K562 (cell line): ENCODE measurements around the gene FARP2. TPM values are rescaled to one million over a fixed set of nuclear protein-coding genes. Genes with fewer than 3 reads are reported as not detected.
"Not testable (repeated sequence)": the region's sequence is repeated elsewhere in the genome, so short reads cannot be mapped to it uniquely, and the experiment has no call there.

Source experiments
- ATAC-seq: fragments of 200-7000 bp; cut with Tn5 transposase; 3 replicates; pipeline ENCODE4 v1.9.1; 2020; ENCODE audit warnings: moderate library complexity
- BruUV-seq: library from RNA; stranded (reverse); fragments of 400-500 nt; replicated peaks from 2 replicates; lab custom pipeline; 2021; lab: Mats Ljungman, UMichigan
- CTCF ChIA-PET: fragments of 300-600 bp; formaldehyde crosslinking; extraction: SDS; loops from one replicate; lab custom pipeline; 2021; ENCODE audit warnings: low intra/inter-chr PET ratio; lab: Yijun Ruan, JAX
- POLR2A ChIA-PET: fragments of 300-600, 350-650 bp; sonication (Branson Sonifier 250); formaldehyde crosslinking; extraction: SDS; loops from one replicate; lab custom pipeline; 2021; ENCODE audit warnings: antibody characterized with exemption, inconsistent platforms; lab: Yijun Ruan, JAX
- DNase-seq, 4 experiments: peaks; one replicate each; pipeline versions ENCODE4 v3.0.0 to v3.0.0-alpha.2; 2011 to 2018; ENCODE audit warnings: low spot score in 3 of 4, mixed read lengths in 3 of 4; ENCODE audit errors: extremely low read depth in 1 of 4
- FAIRE-seq: peaks from 2 replicates; lab custom pipeline; 2011; peaks lifted over from hg19 to GRCh38; lab: Jason Lieb, UNC
- H2AFZ ChIP-seq: 2 replicates; pipeline ENCODE4 v1.6.0; 2011; ENCODE audit warnings: low read depth, low read length, control low read depth, inconsistent platforms
- H3K27ac ChIP-seq: fragments of 200-600 bp; 3 replicates; pipeline ENCODE4 v1.8.0; 2011; ENCODE audit warnings: low read depth, mild to moderate bottlenecking, control low read depth, inconsistent platforms, low read length, moderate library complexity, mixed read lengths; ENCODE audit errors: extremely low read depth
- H3K27me3 ChIP-seq, 2 experiments: fragments of 300-600 bp in 1 of 2; 2 replicates in 1 of 2; 3 replicates in 1 of 2; pipeline versions ENCODE4 v1.6.0 to v1.8.0; 2011; ENCODE audit warnings: inconsistent platforms in 2 of 2, low read length in 2 of 2, mild to moderate bottlenecking in 1 of 2, mixed read lengths in 1 of 2, moderate library complexity in 1 of 2; ENCODE audit not compliant: control insufficient read depth in 2 of 2, insufficient read depth in 2 of 2
- H3K36me3 ChIP-seq: fragments of 300-600 bp; 3 replicates; pipeline ENCODE4 v1.8.0; 2011; ENCODE audit warnings: mild to moderate bottlenecking, low read length, inconsistent platforms; ENCODE audit not compliant: control insufficient read depth, insufficient read depth
- H3K4me1 ChIP-seq, 2 experiments: fragments of 200-600 bp in 1 of 2; replicated peaks in 1 of 2; 2 replicates in 1 of 2; 3 replicates in 1 of 2; pipeline versions ENCODE4 v1.5.1 to v1.8.0; 2011; ENCODE audit warnings: inconsistent platforms in 2 of 2, low read length in 2 of 2, mild to moderate bottlenecking in 1 of 2, mixed read lengths in 1 of 2, moderate library complexity in 1 of 2; ENCODE audit not compliant: control insufficient read depth in 2 of 2, insufficient read depth in 2 of 2
- H3K4me2 ChIP-seq: 2 replicates; pipeline ENCODE4 v1.6.1; 2011; ENCODE audit warnings: low read length, control low read depth, inconsistent platforms, mixed read lengths; ENCODE audit not compliant: insufficient read depth
- H3K4me3 ChIP-seq: fragments of 200-600 bp; sonication (generic), shearing (Covaris generic); 2 replicates; pipeline ENCODE4 v1.5.1; 2016; ENCODE audit warnings: control low read depth, inconsistent platforms
- H3K79me2 ChIP-seq: fragments of 200-600 bp; 3 replicates; pipeline ENCODE4 v1.8.0; 2011; ENCODE audit warnings: low read length, inconsistent platforms; ENCODE audit not compliant: control insufficient read depth, insufficient read depth
- H3K9ac ChIP-seq, 2 experiments: 2 replicates each; pipeline versions ENCODE4 v1.6.0 to v1.6.1; 2011; ENCODE audit warnings: low read depth in 2 of 2, low read length in 2 of 2, control low read depth in 1 of 2, inconsistent platforms in 1 of 2, mild to moderate bottlenecking in 1 of 2, mixed read lengths in 1 of 2; ENCODE audit not compliant: insufficient read depth in 1 of 2
- H3K9me1 ChIP-seq: one replicate; pipeline ENCODE4 v1.6.0; 2011; ENCODE audit warnings: inconsistent platforms, mild to moderate bottlenecking, low read length, moderate library complexity; ENCODE audit not compliant: control insufficient read depth, insufficient read depth
- H3K9me3 ChIP-seq: replicated peaks from 2 replicates; pipeline ENCODE4 v1.5.1; 2011; ENCODE audit warnings: low read depth, low read length, inconsistent platforms; ENCODE audit not compliant: control insufficient read depth, insufficient read depth
- H4K20me1 ChIP-seq: replicated peaks from 2 replicates; pipeline ENCODE4 v1.6.1; 2011; ENCODE audit warnings: low read length, inconsistent platforms, mixed read lengths; ENCODE audit not compliant: control insufficient read depth, insufficient read depth
- ATF1 ChIP-seq, 2 experiments: fragments of 450-650 bp in 1 of 2; IDR thresholded peaks; 2 replicates each; pipeline ENCODE4 v1.6.1; 2016; ENCODE audit warnings: missing compliant biosample characterization in 1 of 2, missing genetic modification characterization in 1 of 2
- ILK ChIP-seq: fragments of 450-650 bp; IDR thresholded peaks from 2 replicates; pipeline ENCODE4 v1.6.1; 2016; ENCODE audit warnings: missing genetic modification characterization, low read depth, mild to moderate bottlenecking, missing compliant biosample characterization, moderate library complexity, borderline replicate concordance
- KDM1A ChIP-seq, 2 experiments: fragments of 450-650 bp; IDR thresholded peaks; 2 replicates each; pipeline ENCODE4 v1.6.1; 2016; ENCODE audit warnings: mild to moderate bottlenecking in 2 of 2
- NELFE ChIP-seq: IDR thresholded peaks from 2 replicates; pipeline ENCODE4 v1.6.1; 2011; ENCODE audit warnings: mild to moderate bottlenecking; ENCODE audit not compliant: insufficient read depth, insufficient read length
- NFIC ChIP-seq: fragments of 450-650 bp; IDR thresholded peaks from 2 replicates; pipeline ENCODE4 v1.6.1; 2017; ENCODE audit warnings: mild to moderate bottlenecking, inconsistent platforms
- RCOR1 ChIP-seq, 2 experiments: IDR thresholded peaks; 2 replicates each; pipeline ENCODE4 v1.6.1; 2012; ENCODE audit warnings: low read depth in 2 of 2, low read length in 2 of 2, borderline replicate concordance in 1 of 2, improper control_type of control experiment in 1 of 2
- U2AF2 ChIP-seq: fragments of 200-400 bp; formaldehyde crosslinking; optimal IDR thresholded peaks from 2 replicates; pipeline ENCODE3; 2017; ENCODE audit warnings: low read depth, mild to moderate bottlenecking, low read length
- ZFP91 ChIP-seq: sonication (generic); formaldehyde crosslinking; IDR thresholded peaks from 2 replicates; pipeline ENCODE4 v1.8.0; 2022; ENCODE audit warnings: mild to moderate bottlenecking, missing genetic modification reagents
- WGBS: fragments of 100-300 bp; shearing (Covaris generic); methylation state at CpG from one replicate; pipeline ENCODE4 v1.1.6; 2016; ENCODE audit warnings: low coverage, mixed read lengths; ENCODE audit not compliant: insufficient coverage; ENCODE audit errors: missing lambda C conversion rate; 5-methylcytosine and 5-hydroxymethylcytosine counted together
- in situ Hi-C: fragments of 300-500 bp; cut with MboI; formaldehyde crosslinking; loops from 4 replicates; pipeline ENCODE4 v1.15.0; 2018; ENCODE audit warnings: inconsistent platforms, mixed read lengths
- intact Hi-C: fragments of 100-400 bp; cut with micrococcal nuclease; formaldehyde crosslinking; loops from 2 replicates; pipeline ENCODE4 v1.14.2; 2022
- polyA plus RNA-seq, 8 experiments: library from polyadenylated mRNA; depleted of rRNA in 4 of 8; stranded (reverse) in 5 of 8; unstranded in 3 of 8; fragments of >200 nt; fragmentation: Nextera tagmentation in 2 of 8; fragmentation: Illumina TruSeq in 1 of 8; extraction: Ambion mirVana in 2 of 8; extraction: Trizol in 1 of 8; gene quantifications; 2 replicates each; pipeline versions ENCODE4 v1.2.1 to v1.2.3, GENCODE V29; 2011 to 2014; ENCODE audit warnings: inconsistent platforms in 1 of 8, missing spikeins in 1 of 8
- total RNA-seq, 7 experiments: library from RNA; depleted of rRNA in 6 of 7; stranded (reverse); fragments of >200 nt in 6 of 7; fragmentation: Illumina TruSeq in 2 of 7; extraction: Trizol in 2 of 7; gene quantifications; 2 replicates each; pipeline versions ENCODE4 v1.2.1 to v1.2.3, GENCODE V29; 2011 to 2021; ENCODE audit warnings: low replicate concordance in 1 of 7

The FARP2 gene
- total and polyA plus RNA-seq, 9 of the 15 experiments (the other 6 are each of a cell fraction or from before 2014, with no cell fraction given) = 4.1 to 38.1 (median 21.1) TPM

GRCh38 chr2:241412144-241412543 is 56.1 kb downstream of the FARP2 start (continued):
- no peak for TF ChIP-seq ATF1 (CRISPR knock-in tag; IDR thresholded peaks at IDR 0.05)
- 0 out of 2 replicates have a peak, but pooled peaks have one; percentile 10 for TF ChIP-seq ATF1 (tag; IDR thresholded peaks at IDR 0.05)
- 0 out of 4 replicates have a peak, but pooled peaks of 1 of the 2 experiments have one; percentile 7 for TF ChIP-seq KDM1A (IDR thresholded peaks at IDR 0.05)
- no peak for TF ChIP-seq NELFE
- 0 out of 4 replicates have a peak, but pooled peaks of 1 of the 2 experiments have one; percentile 36 for TF ChIP-seq RCOR1 (IDR thresholded peaks at IDR 0.05; ENCODE audit: borderline replicate concordance in 1 of 2, low read depth in 2 of 2, low read length in 2 of 2)
- no peak for TF ChIP-seq U2AF2
- peak; percentile 75 for TF ChIP-seq NFIC
- no peak for TF ChIP-seq ILK (tag)
- no peak for TF ChIP-seq ZFP91 (CRISPR knock-in tag)

DNA sequence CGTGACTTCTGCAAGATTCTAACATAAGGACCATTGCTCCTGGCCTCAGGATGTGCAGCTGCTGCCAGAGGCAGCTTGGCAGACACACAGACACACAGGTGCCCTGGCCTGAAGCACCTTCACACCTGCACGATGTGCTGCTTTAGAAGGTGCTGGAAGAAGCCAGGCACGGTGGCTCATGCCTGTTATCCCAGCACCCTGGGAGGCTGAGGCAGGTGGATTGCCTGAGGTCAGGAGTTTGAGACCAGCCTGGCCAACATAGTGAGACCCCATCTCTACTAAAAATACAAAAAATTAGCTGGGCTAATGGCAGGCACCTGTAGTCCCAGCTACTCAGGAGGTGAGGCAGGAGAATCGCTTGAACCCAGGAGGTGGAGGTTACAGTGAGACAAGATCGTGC is 57.4 kb downstream of the FARP2 start:
- not testable (repeated sequence) for BruUV-seq

More for the DNA sequence above, 57.4 kb downstream of the FARP2 start:
- H3K4me3 ChIP-seq, H3K9ac ChIP-seq, in situ Hi-C loops, H2AFZ ChIP-seq, H3K9me3 ChIP-seq, H3K9me1 ChIP-seq, H3K27me3 ChIP-seq, H3K27ac ChIP-seq, H3K4me2 ChIP-seq, ATAC-seq, POLR2A ChIA-PET, intact Hi-C loops, H4K20me1 ChIP-seq, CTCF ChIA-PET, FAIRE-seq, H3K79me2 ChIP-seq, DNase-seq: not testable (repeated sequence)
- 87% methylated on average over 4 of the region's 5 CpGs for WGBS
- Histone ChIP-seq H3K4me1 (peaks cover 4 to 25% of the 10 kb centered on the region in 2 experiments; a peak in 4 of 5 replicates), H3K36me3 (peaks cover 56% of the 10 kb centered on the region; the same call in 2 of the 3 replicates)
